Inflammatory macrophage treated with lipopolysaccharide for 1 hour (primary cell): ENCODE data around the gene DHX30.
"Not testable (repeated sequence)": the region's sequence is repeated elsewhere in the genome, so short reads cannot be mapped to it uniquely, and the experiment has no call there.

Experiments used
- DNase-seq, 2 donors: peaks; one replicate each; pipeline ENCODE4 v3.0.0-alpha.2; 2020 to 2022

DHX30 gene

GRCh38 chr3:47885168-47885567 is 82.2 kb downstream of the DHX30 start:
- no peak for DNase-seq

GRCh38 chr3:47887991-47888390 is 85.1 kb downstream of the DHX30 start:
- not testable (repeated sequence) for DNase-seq

GRCh38 chr3:47888986-47889757 is 86.2 kb downstream of the DHX30 start:
- no peak for DNase-seq

- DNase-seq, result no peak
These were observed 87.3 kb downstream of the DHX30 start for GRCh38 chr3:47890126-47890827.

- DNase-seq, result no peak
These were observed 88.1 kb downstream of the DHX30 start for GRCh38 chr3:47890828-47891612.

GRCh38 chr3:47891613-47892005 is 88.7 kb downstream of the DHX30 start:
- no peak for DNase-seq

GRCh38 chr3:47892286-47893040 is 89.5 kb downstream of the DHX30 start:
- no peak for DNase-seq

GRCh38 chr3:47895241-47895640 is 92.3 kb downstream of the DHX30 start:
- no peak for DNase-seq

- no peak for DNase-seq
These were observed 93.8 kb downstream of the DHX30 start for GRCh38 chr3:47896736-47897135.

- no peak for DNase-seq
These were observed 95.0 kb downstream of the DHX30 start for GRCh38 chr3:47897954-47898353.

GRCh38 chr3:47899495-47900108 is 96.7 kb downstream of the DHX30 start:
- no peak for DNase-seq
